Keratinocyte (primary cell): ENCODE measurements around the gene ITIH6. TPM values are rescaled to one million over a fixed set of nuclear protein-coding genes. Genes with fewer than 3 reads are reported as not detected.

ENCODE experiments used
- DNase-seq: peaks from one replicate; pipeline ENCODE4 v3.0.0-alpha.2; 2011; ENCODE audit warnings: low read depth, missing footprints, low spot score
- FAIRE-seq: peaks from 2 replicates; lab custom pipeline; 2011; peaks lifted over from hg19 to GRCh38; lab: Jason Lieb, UNC
- H2AFZ ChIP-seq: 2 replicates; pipeline ENCODE4 v1.6.0; 2012; ENCODE audit warnings: low read length, control low read depth, inconsistent platforms; ENCODE audit not compliant: control insufficient read depth
- H3K27ac ChIP-seq: 2 replicates; pipeline ENCODE4 v1.5.1; 2011; ENCODE audit warnings: low read length; ENCODE audit not compliant: control insufficient read depth, insufficient read depth
- H3K27me3 ChIP-seq: 3 replicates; pipeline ENCODE4 v1.6.0; 2011; ENCODE audit warnings: low read length; ENCODE audit not compliant: control insufficient read depth, insufficient read depth; ENCODE audit errors: extremely low read depth
- H3K36me3 ChIP-seq, 2 experiments: 2 replicates in 1 of 2; 3 replicates in 1 of 2; pipeline ENCODE4 v1.5.1; 2011; ENCODE audit warnings: low read length in 2 of 2, mild to moderate bottlenecking in 1 of 2; ENCODE audit not compliant: control insufficient read depth in 2 of 2, insufficient read depth in 2 of 2; ENCODE audit errors: extremely low read depth in 1 of 2
- H3K4me1 ChIP-seq: 3 replicates; pipeline ENCODE4 v1.5.1; 2011; ENCODE audit warnings: low read length; ENCODE audit not compliant: control insufficient read depth, insufficient read depth; ENCODE audit errors: extremely low read depth
- H3K4me2 ChIP-seq: 3 replicates; pipeline ENCODE4 v1.6.0; 2011; ENCODE audit warnings: low read depth, low read length; ENCODE audit not compliant: control insufficient read depth, insufficient read depth; ENCODE audit errors: extremely low read depth
- H3K4me3 ChIP-seq, 3 experiments: fragments of 200-600 bp in 1 of 3; sonication (generic) in 1 of 3; 2 replicates in 2 of 3; 3 replicates in 1 of 3; pipeline ENCODE4 v1.5.1; 2011 to 2016; ENCODE audit warnings: low read length in 3 of 3, mild to moderate bottlenecking in 3 of 3, control low read depth in 2 of 3, inconsistent platforms in 1 of 3, low read depth in 1 of 3, mixed read lengths in 1 of 3, mixed run types in 1 of 3, moderate library complexity in 1 of 3; ENCODE audit not compliant: control insufficient read depth in 2 of 3, insufficient read depth in 2 of 3; ENCODE audit errors: extremely low read depth in 1 of 3
- H3K79me2 ChIP-seq: 2 replicates; pipeline ENCODE4 v1.6.0; 2012; ENCODE audit warnings: low read length; ENCODE audit not compliant: control insufficient read depth, insufficient read depth
- H3K9ac ChIP-seq: 3 replicates; pipeline ENCODE4 v1.6.0; 2011; ENCODE audit warnings: low read length; ENCODE audit not compliant: control insufficient read depth, insufficient read depth; ENCODE audit errors: extremely low read depth
- H3K9me1 ChIP-seq: 3 replicates; pipeline ENCODE4 v1.6.0; 2011; ENCODE audit warnings: low read length; ENCODE audit not compliant: control insufficient read depth, insufficient read depth; ENCODE audit errors: extremely low read depth
- H3K9me3 ChIP-seq: 2 replicates; pipeline ENCODE4 v1.5.1; 2012; ENCODE audit warnings: low read depth, low read length; ENCODE audit not compliant: control insufficient read depth
- H4K20me1 ChIP-seq: 3 replicates; pipeline ENCODE4 v1.6.0; 2011; ENCODE audit warnings: low read length; ENCODE audit not compliant: control insufficient read depth, insufficient read depth; ENCODE audit errors: extremely low read depth
- CTCF ChIP-seq, 3 experiments: IDR thresholded peaks in 1 of 3; conservative IDR thresholded peaks in 1 of 3; optimal IDR thresholded peaks in 1 of 3; 2 replicates in 2 of 3; 3 replicates in 1 of 3; pipeline versions ENCODE3 to v1.5.1; 2011; ENCODE audit warnings: low read length in 3 of 3, mild to moderate bottlenecking in 3 of 3, moderate library complexity in 2 of 3, control low read depth in 1 of 3, inconsistent platforms in 1 of 3; ENCODE audit not compliant: insufficient read depth in 2 of 3; ENCODE audit errors: extremely low read depth in 1 of 3
- EZH2 ChIP-seq: IDR thresholded peaks from one replicate; pipeline ENCODE4 v1.6.1; 2012; ENCODE audit warnings: inconsistent platforms, mild to moderate bottlenecking, low read length, moderate library complexity
- dilution Hi-C: fragments of 300-500 bp; cut with MboI; formaldehyde crosslinking; loops from one replicate; pipeline ENCODE4 v1.7.0; 2020; ENCODE audit warnings: low sequenced_read_pairs; ENCODE audit not compliant: extremely low pct_ligation_motif_present
- polyA plus RNA-seq, 5 experiments: library from polyadenylated mRNA; depleted of rRNA in 3 of 5; stranded (reverse) in 3 of 5; stranded (forward) in 1 of 5; unstranded in 1 of 5; fragments of >200 nt; gene quantifications; 1 replicate in 1 of 5; 2 replicates in 3 of 5; 3 replicates in 1 of 5; pipeline versions ENCODE4 v1.2.1 to v1.2.3, GENCODE V29; 2011 to 2012; ENCODE audit warnings: missing spikeins in 2 of 5, low read depth in 1 of 5, low replicate concordance in 1 of 5

Gene ITIH6
- polyA plus RNA-seq, 1 donor (not counting 4 experiments of a cell fraction or from before 2014, with no cell fraction given): not detected

GRCh38 chrX:54838583-54838982 lies 40.5 kb upstream of the ITIH6 start:
- Histone ChIP-seq H2AFZ (no peak overlapping the region), H3K4me3 (no peak overlapping the region), H3K9me3 (no peaks in the 10 kb centered on the region), H3K79me2 (no peaks in the 10 kb centered on the region), H3K4me1 (no peaks in the 10 kb centered on the region), H3K27me3 (no peaks in the 10 kb centered on the region), H3K9ac (no peak overlapping the region), H3K4me2 (no peak overlapping the region), H4K20me1 (no peaks in the 10 kb centered on the region), H3K9me1 (no peaks in the 10 kb centered on the region), H3K27ac (no peak overlapping the region), H3K36me3 (no peaks in the 10 kb centered on the region)
- dilution Hi-C loops: no loop called here
- no peak for TF ChIP-seq EZH2
- no peak for TF ChIP-seq CTCF (optimal IDR thresholded peaks at IDR 0.05 in 1 of 3, IDR thresholded peaks at IDR 0.05 in 1 of 3, conservative IDR thresholded peaks at IDR 0.05 in 1 of 3; ENCODE audit: extremely low read depth in 1 of 3, insufficient read depth in 2 of 3, low read length in 3 of 3)
- no peak for DNase-seq
- no peak for FAIRE-seq

- H3K4me3 ChIP-seq: no peak overlapping the region
- no peaks in the 10 kb centered on the region for H3K9me1 ChIP-seq
- no peak overlapping the region for H3K4me2 ChIP-seq
- no peak overlapping the region for H2AFZ ChIP-seq
- H3K79me2 ChIP-seq: no peaks in the 10 kb centered on the region
- H3K4me1 ChIP-seq: no peaks in the 10 kb centered on the region
- DNase-seq: no peak
- no peak overlapping the region for H3K27ac ChIP-seq
- no peak for FAIRE-seq
- H4K20me1 ChIP-seq: no peaks in the 10 kb centered on the region
- TF ChIP-seq CTCF (optimal IDR thresholded peaks at IDR 0.05 in 1 of 3, IDR thresholded peaks at IDR 0.05 in 1 of 3, conservative IDR thresholded peaks at IDR 0.05 in 1 of 3; ENCODE audit: extremely low read depth in 1 of 3, insufficient read depth in 2 of 3, low read length in 3 of 3): no peak
- TF ChIP-seq EZH2: no peak
- no peaks in the 10 kb centered on the region for H3K9me3 ChIP-seq
- no peaks in the 10 kb centered on the region for H3K27me3 ChIP-seq
- dilution Hi-C loops: no loop called here
- H3K36me3 ChIP-seq: no peaks in the 10 kb centered on the region
- H3K9ac ChIP-seq: no peak overlapping the region
These were observed 28.5 kb upstream of the ITIH6 start for GRCh38 chrX:54826598-54826997.
